Activated naive CD8-positive, alpha-beta T cell treated with anti-CD3 and anti-CD28 coated beads for 36 hours (primary cell): ENCODE data around the gene SLFN14. TPM values are rescaled to one million over a fixed set of nuclear protein-coding genes. Genes with fewer than 3 reads are reported as not detected.
"Not testable (repeated sequence)": the region's sequence is repeated elsewhere in the genome, so short reads cannot be mapped to it uniquely, and the experiment has no call there.

Experiments
- DNase-seq: peaks from one replicate; pipeline ENCODE4 v3.0.0; 2021
- H3K27ac Mint-ChIP-seq: one replicate; pipeline ENCODE4 v1.8.0; 2022; ENCODE audit warnings: mild to moderate bottlenecking, moderate library complexity, mixed read lengths
- H3K27me3 Mint-ChIP-seq: one replicate; pipeline ENCODE4 v1.8.0; 2022; ENCODE audit warnings: mild to moderate bottlenecking, mixed read lengths
- H3K36me3 Mint-ChIP-seq: one replicate; pipeline ENCODE4 v1.8.0; 2021; ENCODE audit warnings: mild to moderate bottlenecking, mixed read lengths
- H3K4me1 Mint-ChIP-seq: one replicate; pipeline ENCODE4 v1.8.0; 2021; ENCODE audit warnings: mixed read lengths
- H3K4me3 Mint-ChIP-seq: one replicate; pipeline ENCODE4 v1.8.0; 2022; ENCODE audit warnings: mild to moderate bottlenecking, moderate library complexity, mixed read lengths
- H3K9me3 Mint-ChIP-seq: one replicate; pipeline ENCODE4 v1.8.0; 2022; ENCODE audit warnings: mixed read lengths
- total RNA-seq, 2 experiments: library from RNA; stranded (reverse); gene quantifications; one replicate each; pipeline ENCODE4 v1.2.3, GENCODE V29; 2021

Gene SLFN14
- total RNA-seq, 2 experiments from 2014 or later: 0.10 to 0.14 TPM

GRCh38 chr17:35577830-35578196, 17.2 kb upstream of the SLFN14 start:
- peaks cover 25% of the 10 kb centered on the region for H3K4me1 Mint-ChIP-seq
- peak; percentile 12 for DNase-seq
- peak overlapping the region; percentile 97 for H3K27ac Mint-ChIP-seq
- H3K4me3 Mint-ChIP-seq: peak overlapping the region; percentile 91
- H3K9me3 Mint-ChIP-seq: no peaks in the 10 kb centered on the region
- no peaks in the 10 kb centered on the region for H3K27me3 Mint-ChIP-seq
- H3K36me3 Mint-ChIP-seq: peaks cover 7% of the 10 kb centered on the region

- peaks cover 7% of the 10 kb centered on the region for H3K36me3 Mint-ChIP-seq
- peak overlapping the region; percentile 21 for H3K27ac Mint-ChIP-seq
- peaks cover 28% of the 10 kb centered on the region for H3K4me1 Mint-ChIP-seq
- DNase-seq: no peak
- no peaks in the 10 kb centered on the region for H3K27me3 Mint-ChIP-seq
- no peaks in the 10 kb centered on the region for H3K9me3 Mint-ChIP-seq
- H3K4me3 Mint-ChIP-seq: no peak overlapping the region
These were observed 15.1 kb upstream of the SLFN14 start for GRCh38 chr17:35575759-35576158.

- peak overlapping the region; percentile 84 for H3K4me3 Mint-ChIP-seq
- no peaks in the 10 kb centered on the region for H3K9me3 Mint-ChIP-seq
- no peaks in the 10 kb centered on the region for H3K27me3 Mint-ChIP-seq
- no peak for DNase-seq
- peak overlapping the region; percentile 75 for H3K27ac Mint-ChIP-seq
- H3K36me3 Mint-ChIP-seq: peaks cover 11% of the 10 kb centered on the region
- H3K4me1 Mint-ChIP-seq: peaks cover 17% of the 10 kb centered on the region
These were observed 8.8 kb upstream of the SLFN14 start for GRCh38 chr17:35569405-35569804.

- peaks cover 11% of the 10 kb centered on the region for H3K36me3 Mint-ChIP-seq
- H3K27me3 Mint-ChIP-seq: no peaks in the 10 kb centered on the region
- H3K27ac Mint-ChIP-seq: peak overlapping the region; percentile 90
- peak; percentile 46 for DNase-seq
- no peaks in the 10 kb centered on the region for H3K9me3 Mint-ChIP-seq
- peak overlapping the region; percentile 84 for H3K4me3 Mint-ChIP-seq
- peaks cover 17% of the 10 kb centered on the region for H3K4me1 Mint-ChIP-seq
These were observed 7.9 kb upstream of the SLFN14 start for GRCh38 chr17:35568561-35568960.

DNA sequence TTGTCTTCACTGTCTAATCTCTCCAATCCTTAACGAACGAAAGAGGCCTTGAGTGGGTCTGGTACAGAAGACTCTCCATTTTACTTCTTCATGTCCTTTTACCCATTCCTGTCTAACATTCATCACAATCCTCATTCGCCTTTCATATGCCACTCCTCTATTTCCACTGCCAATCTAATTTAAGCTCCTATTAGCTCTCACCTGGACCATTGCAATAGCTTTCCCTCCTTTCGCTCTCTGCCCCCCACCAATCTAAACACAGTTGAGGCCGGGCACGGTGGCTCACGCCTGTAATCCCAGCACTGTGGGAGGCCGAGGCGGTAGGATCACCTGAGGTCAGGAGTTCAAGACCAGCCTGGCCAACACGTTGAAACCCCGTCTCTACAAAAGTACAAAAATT, 6.3 kb upstream of the SLFN14 start:
- Mint-ChIP-seq H3K4me1 (peaks cover 17% of the 10 kb centered on the region), H3K4me3 (peak overlapping the region; percentile 84), H3K27me3 (no peaks in the 10 kb centered on the region), H3K27ac (peak overlapping the region; percentile 12), H3K9me3 (no peaks in the 10 kb centered on the region), H3K36me3 (peaks cover 11% of the 10 kb centered on the region)
- no peak for DNase-seq

DNA sequence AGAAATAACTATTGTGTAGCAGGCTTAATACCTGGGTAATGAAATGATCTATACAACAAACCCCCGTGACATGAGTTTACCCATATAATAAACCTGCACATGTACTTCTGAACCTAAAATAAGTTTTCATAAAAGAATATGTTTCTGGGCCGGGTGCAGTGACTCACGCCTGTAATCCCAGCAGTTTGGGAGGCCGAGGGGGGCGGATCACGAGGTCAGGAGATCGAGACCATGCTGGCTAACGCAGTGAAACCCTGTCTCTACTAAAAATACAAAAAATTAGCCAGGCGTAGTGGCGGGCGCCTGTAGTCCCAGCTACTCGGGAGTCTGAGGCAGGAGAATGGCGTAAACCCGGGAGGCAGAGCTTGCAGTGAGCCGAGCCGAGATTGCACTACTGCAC, 2.6 kb upstream of the SLFN14 start:
- peaks cover 11% of the 10 kb centered on the region for H3K4me1 Mint-ChIP-seq
- not testable (repeated sequence) for H3K9me3 Mint-ChIP-seq, DNase-seq, H3K36me3 Mint-ChIP-seq, H3K4me3 Mint-ChIP-seq, H3K27me3 Mint-ChIP-seq, H3K27ac Mint-ChIP-seq

DNA sequence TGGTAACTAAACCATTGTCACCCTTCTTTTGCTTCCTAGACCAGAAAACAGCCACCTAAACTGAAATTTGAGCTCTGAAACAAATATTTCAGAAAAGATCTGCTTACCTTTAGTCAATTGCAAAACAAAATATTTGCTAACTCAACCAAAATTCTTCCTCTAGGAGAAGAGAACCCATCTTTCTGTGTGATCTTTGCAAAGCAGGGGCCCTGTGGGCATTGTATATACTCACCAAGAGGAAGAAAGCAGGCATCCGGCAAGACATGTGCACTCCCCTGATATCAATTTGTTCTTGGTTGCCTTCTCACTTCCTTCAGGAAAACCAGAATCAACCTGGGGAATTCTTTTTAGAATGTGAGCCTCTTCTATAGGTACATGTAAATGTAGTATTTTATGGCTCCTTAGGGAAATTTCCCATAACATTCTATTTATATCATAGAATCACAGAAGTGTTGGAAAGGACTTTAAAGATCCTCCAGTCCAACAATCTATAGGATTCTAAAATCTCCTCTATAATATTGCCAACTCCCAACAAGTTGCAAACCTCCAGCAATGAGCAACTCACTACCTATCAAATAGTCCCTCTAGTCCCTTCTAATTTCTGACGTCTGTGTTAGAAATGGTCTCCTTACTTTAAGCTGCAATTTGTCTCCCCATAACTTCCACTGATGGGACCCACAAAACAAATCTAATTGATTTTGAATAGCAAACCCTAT, 966 bp downstream of the SLFN14 start:
- Mint-ChIP-seq H3K27me3 (peaks cover 13% of the 10 kb centered on the region), H3K36me3 (no peaks in the 10 kb centered on the region), H3K4me3 (no peak overlapping the region), H3K9me3 (no peaks in the 10 kb centered on the region), H3K27ac (no peak overlapping the region), H3K4me1 (peaks cover 7% of the 10 kb centered on the region)
- no peak for DNase-seq

GRCh38 chr17:35557353-35557752, 3.3 kb downstream of the SLFN14 start:
- DNase-seq: no peak
- peaks cover 7% of the 10 kb centered on the region for H3K4me1 Mint-ChIP-seq
- no peak overlapping the region for H3K27ac Mint-ChIP-seq
- H3K36me3 Mint-ChIP-seq: no peaks in the 10 kb centered on the region
- no peak overlapping the region for H3K4me3 Mint-ChIP-seq
- H3K9me3 Mint-ChIP-seq: no peaks in the 10 kb centered on the region
- H3K27me3 Mint-ChIP-seq: peaks cover 13% of the 10 kb centered on the region

- Mint-ChIP-seq H3K4me3 (no peak overlapping the region), H3K27me3 (peaks cover 13% of the 10 kb centered on the region), H3K36me3 (no peaks in the 10 kb centered on the region), H3K9me3 (no peaks in the 10 kb centered on the region), H3K4me1 (peaks cover 3% of the 10 kb centered on the region), H3K27ac (no peak overlapping the region)
- DNase-seq: no peak
These were observed 4.9 kb downstream of the SLFN14 start for GRCh38 chr17:35555691-35556090.

DNA sequence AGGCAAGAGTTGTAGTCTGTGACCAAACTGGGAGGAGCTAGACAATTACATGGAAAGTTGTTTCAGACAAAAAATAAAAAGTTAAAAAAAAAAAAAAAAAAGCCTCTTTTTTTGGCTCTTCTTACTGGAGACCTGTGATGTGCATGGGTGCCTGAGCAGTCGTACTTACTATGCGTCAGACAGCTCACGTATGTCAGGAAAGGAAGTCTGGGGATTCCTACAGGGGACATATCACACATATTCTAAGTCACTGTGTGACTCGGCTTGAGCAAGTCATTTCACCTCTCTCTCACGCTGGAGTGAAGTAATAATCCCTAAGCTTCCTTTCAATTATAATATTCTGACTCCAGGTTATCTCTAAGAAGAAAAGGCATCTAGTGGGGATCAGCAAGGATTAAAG, 6.0 kb downstream of the SLFN14 start:
- no peak for DNase-seq
- Mint-ChIP-seq H3K9me3 (no peaks in the 10 kb centered on the region), H3K27ac (no peak overlapping the region), H3K36me3 (no peaks in the 10 kb centered on the region), H3K4me1 (peaks cover 2% of the 10 kb centered on the region), H3K27me3 (peaks cover 8% of the 10 kb centered on the region), H3K4me3 (no peak overlapping the region)

DNA sequence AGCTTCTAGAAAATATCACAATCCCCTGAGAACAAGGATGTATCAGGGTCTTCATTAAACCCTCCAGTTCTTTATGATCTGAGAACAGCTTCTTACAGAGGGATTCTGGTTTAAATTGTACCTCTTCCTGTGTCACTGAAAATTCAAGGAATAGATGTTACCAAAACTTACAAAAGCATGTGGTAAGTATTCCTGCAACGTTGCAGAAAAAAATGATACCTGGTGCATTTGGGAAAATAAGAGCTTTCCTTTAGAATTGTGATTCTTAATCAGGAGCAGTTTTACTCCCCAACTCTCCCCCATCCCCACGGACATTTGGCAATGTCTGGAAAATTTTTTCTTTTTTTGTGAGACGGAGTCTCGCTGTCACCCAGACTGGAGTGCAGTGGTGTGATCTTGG, 7.3 kb downstream of the SLFN14 start:
- no peak for DNase-seq
- H3K9me3 Mint-ChIP-seq: no peaks in the 10 kb centered on the region
- H3K27ac Mint-ChIP-seq: no peak overlapping the region
- H3K27me3 Mint-ChIP-seq: peaks cover 5% of the 10 kb centered on the region
- H3K4me3 Mint-ChIP-seq: no peak overlapping the region
- H3K4me1 Mint-ChIP-seq: peaks cover 10% of the 10 kb centered on the region
- no peaks in the 10 kb centered on the region for H3K36me3 Mint-ChIP-seq

DNA sequence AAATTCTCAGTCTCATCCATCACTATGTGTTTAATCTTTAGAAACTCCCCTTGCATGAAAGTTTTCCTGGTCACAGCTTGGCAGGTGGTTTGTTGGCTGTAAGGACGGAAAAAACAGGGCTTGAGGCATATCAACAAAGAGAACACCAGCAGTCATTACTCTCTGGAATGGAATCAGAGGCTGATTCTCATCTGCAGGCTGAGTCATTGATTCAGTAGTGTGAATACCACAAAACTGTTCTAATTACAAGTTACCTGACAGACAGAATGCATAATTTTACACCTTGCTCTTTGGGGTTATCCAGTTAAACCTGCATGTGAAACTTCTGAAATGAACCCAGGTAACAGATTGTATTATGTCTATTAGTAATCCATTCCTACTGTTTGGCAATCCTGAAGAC, 11.6 kb downstream of the SLFN14 start:
- no peaks in the 10 kb centered on the region for H3K36me3 Mint-ChIP-seq
- H3K27ac Mint-ChIP-seq: no peak overlapping the region
- no peak overlapping the region for H3K4me3 Mint-ChIP-seq
- H3K9me3 Mint-ChIP-seq: no peaks in the 10 kb centered on the region
- H3K4me1 Mint-ChIP-seq: peaks cover 30% of the 10 kb centered on the region
- no peaks in the 10 kb centered on the region for H3K27me3 Mint-ChIP-seq
- DNase-seq: no peak

DNA sequence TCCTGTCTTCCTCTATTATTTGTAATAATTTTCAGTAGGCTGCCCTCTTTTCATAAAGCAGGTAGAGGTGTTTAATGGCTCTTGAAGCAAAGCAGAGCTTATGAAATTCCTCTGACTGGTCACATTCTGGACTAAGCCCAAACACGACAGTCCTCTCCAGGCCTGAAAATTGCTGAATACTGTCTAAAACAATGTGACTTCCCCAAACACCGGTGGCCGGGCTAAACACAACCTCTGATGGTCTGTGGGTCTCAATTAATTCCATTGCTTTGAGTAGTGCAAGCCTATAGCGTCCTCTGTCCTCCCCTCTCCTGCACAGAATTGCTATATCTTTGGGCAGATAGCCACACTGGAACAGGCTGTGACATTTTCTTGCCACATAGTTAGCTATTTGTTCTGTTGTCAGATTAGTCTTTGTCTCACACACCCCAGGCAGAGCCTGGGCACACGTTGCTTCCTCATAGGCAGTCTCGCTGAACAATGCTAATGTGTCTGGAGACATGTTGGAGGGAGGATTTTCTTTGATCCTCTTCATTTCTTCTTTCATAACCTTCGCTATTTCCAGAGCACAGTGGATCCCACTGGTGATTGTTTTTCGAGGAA, 12.3 kb downstream of the SLFN14 start:
- Mint-ChIP-seq H3K36me3 (no peaks in the 10 kb centered on the region), H3K27ac (no peak overlapping the region), H3K4me3 (no peak overlapping the region), H3K27me3 (no peaks in the 10 kb centered on the region), H3K9me3 (no peaks in the 10 kb centered on the region), H3K4me1 (peaks cover 37% of the 10 kb centered on the region)
- DNase-seq: no peak

DNA sequence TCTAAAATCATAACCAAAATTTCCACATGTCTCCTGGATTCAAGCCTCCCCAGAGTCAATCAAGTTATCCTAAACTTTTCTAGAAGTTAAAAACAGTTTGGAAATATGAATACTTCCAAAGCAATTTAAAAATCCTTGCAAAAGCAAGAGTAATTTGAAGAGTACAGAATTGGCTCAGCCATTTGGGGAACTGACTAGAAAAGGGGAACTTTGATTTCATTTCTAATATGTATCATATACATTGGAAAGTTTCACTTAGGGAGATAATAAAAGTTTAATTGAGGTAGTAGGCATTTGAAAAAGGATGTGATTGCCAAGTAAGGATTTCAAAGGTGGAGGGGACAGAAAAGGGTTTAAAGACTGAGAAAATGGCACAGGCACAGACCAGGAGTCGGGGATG, 14.1 kb downstream of the SLFN14 start:
- Mint-ChIP-seq H3K27ac (no peak overlapping the region), H3K9me3 (no peaks in the 10 kb centered on the region), H3K36me3 (no peaks in the 10 kb centered on the region), H3K27me3 (no peaks in the 10 kb centered on the region), H3K4me3 (no peak overlapping the region), H3K4me1 (peaks cover 43% of the 10 kb centered on the region)
- no peak for DNase-seq

DNA sequence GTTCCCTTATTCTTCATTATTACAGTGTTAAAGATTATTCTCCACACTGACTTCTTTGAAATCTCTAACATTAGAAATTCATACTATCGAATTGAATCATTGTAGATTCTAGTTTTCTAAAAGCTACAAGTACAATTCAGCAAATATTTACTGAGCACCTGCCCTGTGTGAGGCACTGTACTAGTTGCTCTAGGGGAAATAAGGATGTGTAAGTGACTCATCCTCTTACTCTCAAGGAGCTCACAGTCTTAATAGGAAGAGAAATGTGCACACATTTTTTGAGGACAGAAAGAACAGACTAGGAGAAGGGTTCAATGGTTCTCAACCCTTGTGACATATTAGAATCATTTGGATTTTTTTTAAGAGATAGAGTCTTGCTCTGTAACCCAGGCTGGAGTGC, 15.5 kb downstream of the SLFN14 start:
- Mint-ChIP-seq H3K27ac (no peak overlapping the region), H3K9me3 (no peaks in the 10 kb centered on the region), H3K27me3 (no peaks in the 10 kb centered on the region), H3K4me1 (peaks cover 52% of the 10 kb centered on the region), H3K36me3 (no peaks in the 10 kb centered on the region), H3K4me3 (no peak overlapping the region)
- DNase-seq: no peak

DNA sequence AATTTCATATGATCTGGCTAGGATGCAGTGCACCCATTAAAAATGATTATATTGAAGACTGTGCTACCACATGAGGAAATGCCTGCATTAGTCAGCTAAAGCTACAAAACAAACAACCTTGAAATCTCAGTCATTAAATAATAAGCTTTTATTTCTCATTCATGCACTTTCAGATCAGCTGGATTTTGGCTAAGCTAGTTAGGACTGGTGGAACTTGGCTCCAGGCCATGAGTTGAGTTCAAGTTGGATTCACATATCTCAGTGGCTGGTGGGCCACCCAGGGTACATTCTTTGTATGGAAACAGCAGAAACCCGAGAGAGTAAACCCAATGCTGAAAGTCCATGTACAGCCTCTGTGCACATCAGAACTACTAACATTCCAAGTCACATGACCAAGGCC, 16.8 kb downstream of the SLFN14 start:
- no peaks in the 10 kb centered on the region for H3K36me3 Mint-ChIP-seq
- no peak overlapping the region for H3K27ac Mint-ChIP-seq
- DNase-seq: no peak
- H3K4me1 Mint-ChIP-seq: peaks cover 60% of the 10 kb centered on the region
- no peaks in the 10 kb centered on the region for H3K27me3 Mint-ChIP-seq
- no peak overlapping the region for H3K4me3 Mint-ChIP-seq
- no peaks in the 10 kb centered on the region for H3K9me3 Mint-ChIP-seq
